Activated CD8-positive, alpha-beta memory T cell treated with anti-CD3 and anti-CD28 coated beads, Interleukin-2, amount 50 U/mL, for 4 hours (primary cell): ENCODE measurements around the gene SLC25A39.

Experiments
- DNase-seq: peaks from one replicate; pipeline ENCODE4 v3.0.0-alpha.2; 2020

Gene SLC25A39

GRCh38 chr17:44272321-44272951 lies 52.2 kb downstream of the SLC25A39 start:
- no peak for DNase-seq
